MM.1S (cell line): Measurements from ENCODE around the gene CDH6.

Experiments used
- DNase-seq: peaks from one replicate; pipeline ENCODE4 v3.0.0-alpha.2; 2015
- H2AFZ ChIP-seq: fragments of 300-600 bp; sonication (generic); 2 replicates; pipeline ENCODE4 v1.6.0; 2016; ENCODE audit warnings: antibody characterized with exemption, low read length
- H3F3A ChIP-seq: fragments of 300-600 bp; sonication (generic); 2 replicates; pipeline ENCODE4 v1.6.1; 2016; ENCODE audit warnings: mild to moderate bottlenecking, antibody characterized with exemption, low read length, moderate library complexity, mixed read lengths; ENCODE audit not compliant: insufficient read depth
- H3K27ac ChIP-seq: fragments of 300-600 bp; sonication (generic); 2 replicates; pipeline ENCODE4 v1.5.1; 2016; ENCODE audit warnings: mild to moderate bottlenecking, low read length
- H3K27me3 ChIP-seq: fragments of 300-600 bp; sonication (generic); replicated peaks from 2 replicates; pipeline ENCODE4 v1.6.0; 2016; ENCODE audit warnings: low read length; ENCODE audit not compliant: insufficient read depth
- H3K36me3 ChIP-seq: fragments of 300-600 bp; sonication (generic); replicated peaks from 2 replicates; pipeline ENCODE4 v1.6.1; 2016; ENCODE audit warnings: mild to moderate bottlenecking, low read length, mixed read lengths; ENCODE audit not compliant: insufficient read depth
- H3K4me1 ChIP-seq: fragments of 300-600 bp; sonication (generic); 2 replicates; pipeline ENCODE4 v1.6.1; 2016; ENCODE audit warnings: low read length, mixed read lengths
- H3K4me2 ChIP-seq: fragments of 300-600 bp; sonication (generic); 2 replicates; pipeline ENCODE4 v1.6.0; 2016; ENCODE audit warnings: low read depth, low read length
- H3K4me3 ChIP-seq: fragments of 300-600 bp; sonication (generic); 2 replicates; pipeline ENCODE4 v1.5.1; 2016; ENCODE audit warnings: low read length, mixed read lengths
- H3K79me2 ChIP-seq: fragments of 300-600 bp; sonication (generic); 2 replicates; pipeline ENCODE4 v1.6.1; 2016; ENCODE audit warnings: mixed run types, low read length, mixed read lengths
- H3K9ac ChIP-seq: fragments of 300-600 bp; sonication (generic); 2 replicates; pipeline ENCODE4 v1.6.1; 2016; ENCODE audit warnings: low read length, mixed read lengths
- H3K9me2 ChIP-seq: fragments of 300-600 bp; sonication (generic); replicated peaks from 2 replicates; pipeline ENCODE4 v1.6.1; 2016; ENCODE audit warnings: mild to moderate bottlenecking, low read length, mixed read lengths; ENCODE audit not compliant: insufficient read depth
- H3K9me3 ChIP-seq: fragments of 300-600 bp; sonication (generic); replicated peaks from 2 replicates; pipeline ENCODE4 v1.6.1; 2016; ENCODE audit warnings: mild to moderate bottlenecking, low read length, mixed read lengths; ENCODE audit not compliant: insufficient read depth
- H4K20me1 ChIP-seq: fragments of 300-600 bp; sonication (generic); 2 replicates; pipeline ENCODE4 v1.6.1; 2016; ENCODE audit warnings: mild to moderate bottlenecking, low read length, moderate library complexity, mixed read lengths; ENCODE audit not compliant: insufficient read depth
- EZH2 ChIP-seq: fragments of 300-600 bp; sonication (generic); optimal IDR thresholded peaks from 2 replicates; pipeline ENCODE3; 2017; ENCODE audit warnings: low read depth, mild to moderate bottlenecking, antibody characterized with exemption, low read length, mixed read lengths
- EZH2phosphoT487 ChIP-seq: fragments of 300-600 bp; sonication (generic); IDR thresholded peaks from 2 replicates; pipeline ENCODE4 v1.6.1; 2018; ENCODE audit warnings: antibody characterized with exemption, low read length
- TF ChIP-seq, protein P1 (sequence below): fragments of 300-600 bp; sonication (generic); IDR thresholded peaks from 2 replicates; pipeline ENCODE4 v1.5.1; 2016; ENCODE audit warnings: antibody characterized with exemption, low read length, mixed read lengths

CDH6 gene

DNA sequence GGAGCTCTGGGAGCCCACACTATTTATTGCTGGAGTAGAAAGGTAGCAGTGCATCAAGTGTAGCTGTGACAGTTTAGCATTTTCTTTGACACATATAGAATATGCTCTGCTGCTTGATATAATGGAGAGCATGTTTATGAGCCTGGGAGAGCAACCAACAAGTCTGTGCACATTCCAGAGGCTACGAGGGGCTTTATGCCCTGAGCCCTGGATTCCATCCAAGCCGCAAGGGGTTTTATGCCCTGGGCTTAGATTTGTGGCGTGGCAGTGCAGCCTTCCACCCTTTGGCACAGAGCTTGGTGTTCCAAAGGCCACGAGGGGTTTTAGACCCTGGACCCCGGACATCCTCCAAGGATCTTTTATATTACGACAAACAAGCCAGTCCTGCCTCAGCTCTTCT is 14.6 kb downstream of the CDH6 start:
- Histone ChIP-seq H3K79me2 (no peaks in the 10 kb centered on the region), H3K4me2 (no peak overlapping the region), H3K36me3 (no peaks in the 10 kb centered on the region), H3K9ac (no peak overlapping the region), H3F3A (no peaks in the 10 kb centered on the region), H2AFZ (no peak overlapping the region), H3K4me3 (no peak overlapping the region), H3K9me2 (no peaks in the 10 kb centered on the region), H3K4me1 (no peaks in the 10 kb centered on the region), H3K27ac (no peak overlapping the region), H3K27me3 (no peaks in the 10 kb centered on the region), H4K20me1 (no peaks in the 10 kb centered on the region), H3K9me3 (no peaks in the 10 kb centered on the region)
- DNase-seq: no peak
- TF ChIP-seq EZH2: no peak

DNA sequence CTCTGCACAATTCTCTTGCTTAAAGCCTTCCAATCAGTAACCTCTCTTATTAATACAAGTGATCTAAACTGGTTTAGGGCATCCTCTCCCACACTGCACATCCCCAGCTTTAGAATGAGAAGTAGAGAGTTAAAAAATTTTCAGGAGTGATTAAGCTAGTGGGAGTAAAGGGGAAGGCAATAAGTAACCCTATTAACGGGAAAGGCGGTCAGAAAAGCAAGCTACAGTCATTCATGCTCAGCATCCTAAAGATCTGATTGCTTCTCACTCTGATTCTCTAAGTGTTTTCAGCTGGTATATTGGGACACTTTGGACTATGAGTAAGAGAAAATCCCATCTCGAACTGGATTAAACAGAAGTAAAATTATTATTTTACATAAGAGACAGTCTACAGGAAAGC is 15.8 kb downstream of the CDH6 start:
- H3F3A ChIP-seq: no peaks in the 10 kb centered on the region
- H3K27me3 ChIP-seq: no peaks in the 10 kb centered on the region
- no peaks in the 10 kb centered on the region for H3K4me1 ChIP-seq
- H3K79me2 ChIP-seq: no peaks in the 10 kb centered on the region
- no peak overlapping the region for H3K4me2 ChIP-seq
- no peak overlapping the region for H3K4me3 ChIP-seq
- DNase-seq: no peak
- H3K9me2 ChIP-seq: no peaks in the 10 kb centered on the region
- no peaks in the 10 kb centered on the region for H4K20me1 ChIP-seq
- H3K9me3 ChIP-seq: no peaks in the 10 kb centered on the region
- no peak overlapping the region for H3K27ac ChIP-seq
- no peak overlapping the region for H3K9ac ChIP-seq
- TF ChIP-seq EZH2phosphoT487 (no peak), EZH2 (no peak)
- TF ChIP-seq, protein P1, sequence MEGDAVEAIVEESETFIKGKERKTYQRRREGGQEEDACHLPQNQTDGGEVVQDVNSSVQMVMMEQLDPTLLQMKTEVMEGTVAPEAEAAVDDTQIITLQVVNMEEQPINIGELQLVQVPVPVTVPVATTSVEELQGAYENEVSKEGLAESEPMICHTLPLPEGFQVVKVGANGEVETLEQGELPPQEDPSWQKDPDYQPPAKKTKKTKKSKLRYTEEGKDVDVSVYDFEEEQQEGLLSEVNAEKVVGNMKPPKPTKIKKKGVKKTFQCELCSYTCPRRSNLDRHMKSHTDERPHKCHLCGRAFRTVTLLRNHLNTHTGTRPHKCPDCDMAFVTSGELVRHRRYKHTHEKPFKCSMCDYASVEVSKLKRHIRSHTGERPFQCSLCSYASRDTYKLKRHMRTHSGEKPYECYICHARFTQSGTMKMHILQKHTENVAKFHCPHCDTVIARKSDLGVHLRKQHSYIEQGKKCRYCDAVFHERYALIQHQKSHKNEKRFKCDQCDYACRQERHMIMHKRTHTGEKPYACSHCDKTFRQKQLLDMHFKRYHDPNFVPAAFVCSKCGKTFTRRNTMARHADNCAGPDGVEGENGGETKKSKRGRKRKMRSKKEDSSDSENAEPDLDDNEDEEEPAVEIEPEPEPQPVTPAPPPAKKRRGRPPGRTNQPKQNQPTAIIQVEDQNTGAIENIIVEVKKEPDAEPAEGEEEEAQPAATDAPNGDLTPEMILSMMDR: no peak
- no peak overlapping the region for H2AFZ ChIP-seq
- H3K36me3 ChIP-seq: no peaks in the 10 kb centered on the region

DNA sequence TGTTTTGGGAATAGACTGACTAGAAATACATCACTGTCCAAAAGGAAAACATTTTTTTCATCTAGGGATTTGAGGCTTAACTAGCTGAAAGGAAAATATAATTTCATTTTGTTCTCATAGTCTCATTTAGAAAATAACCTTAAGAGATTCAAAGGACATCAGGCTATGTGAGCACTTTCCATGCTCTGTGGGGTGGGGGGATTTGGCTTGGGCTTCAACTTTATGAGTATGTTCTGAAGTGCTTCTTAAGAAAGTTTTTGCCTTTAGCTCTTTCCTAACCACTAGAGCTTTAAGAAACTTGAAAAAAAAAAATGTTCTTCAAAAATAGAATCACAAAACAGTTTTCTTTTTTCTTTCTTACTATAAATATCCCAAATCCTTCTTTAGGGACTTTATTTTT is 17.6 kb downstream of the CDH6 start:
- H2AFZ ChIP-seq: no peak overlapping the region
- no peak overlapping the region for H3K4me2 ChIP-seq
- H3K9ac ChIP-seq: no peak overlapping the region
- no peaks in the 10 kb centered on the region for H4K20me1 ChIP-seq
- H3K4me1 ChIP-seq: no peaks in the 10 kb centered on the region
- H3K4me3 ChIP-seq: no peak overlapping the region
- H3F3A ChIP-seq: no peaks in the 10 kb centered on the region
- H3K9me2 ChIP-seq: no peaks in the 10 kb centered on the region
- no peaks in the 10 kb centered on the region for H3K27me3 ChIP-seq
- H3K79me2 ChIP-seq: no peaks in the 10 kb centered on the region
- H3K36me3 ChIP-seq: no peaks in the 10 kb centered on the region
- H3K9me3 ChIP-seq: no peaks in the 10 kb centered on the region
- no peak overlapping the region for H3K27ac ChIP-seq
- no peak for TF ChIP-seq EZH2
- no peak for TF ChIP-seq EZH2phosphoT487
- TF ChIP-seq, protein P1: no peak
- DNase-seq: no peak

GRCh38 chr5:31213257-31213656 is 19.8 kb downstream of the CDH6 start:
- Histone ChIP-seq H3K4me1 (no peaks in the 10 kb centered on the region), H3K4me2 (no peak overlapping the region), H3K27ac (no peak overlapping the region), H3K9me3 (no peaks in the 10 kb centered on the region), H3K9me2 (no peaks in the 10 kb centered on the region), H3K4me3 (no peak overlapping the region), H2AFZ (no peak overlapping the region), H3K79me2 (no peaks in the 10 kb centered on the region), H3K9ac (no peak overlapping the region), H3K36me3 (no peaks in the 10 kb centered on the region), H3F3A (no peaks in the 10 kb centered on the region), H4K20me1 (no peaks in the 10 kb centered on the region), H3K27me3 (no peaks in the 10 kb centered on the region)
- TF ChIP-seq EZH2 (no peak), EZH2phosphoT487 (no peak)
- TF ChIP-seq, protein P1: no peak
- DNase-seq: no peak
